ENCODE results near the gene KAT6B.

Gene KAT6B

GRCh38 chr10:74988832-74989561, 162.6 kb downstream of the KAT6B start:
- DNase-seq (ENCODE audit: low read depth): no peak

GRCh38 chr10:74991435-74991834, 165.0 kb downstream of the KAT6B start:
- DNase-seq (ENCODE audit: low read depth): no peak

DNA sequence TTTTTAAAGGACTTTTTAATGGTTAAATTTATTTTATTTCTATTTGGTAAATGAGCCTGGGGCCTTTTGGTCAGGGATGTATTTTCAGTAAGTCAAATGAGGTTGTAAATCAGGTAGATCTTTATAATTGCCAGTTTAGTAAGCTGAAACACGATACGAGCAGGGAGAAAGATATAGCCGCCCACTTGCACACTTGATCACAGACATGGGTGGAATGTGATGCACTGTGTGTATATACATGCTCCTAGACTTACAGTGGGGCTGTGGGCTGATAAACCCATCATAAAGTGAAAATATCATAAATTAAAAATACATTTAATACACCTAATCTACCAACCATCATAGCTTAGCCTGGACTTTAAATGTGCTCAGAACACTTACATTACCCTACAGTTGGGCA, 165.7 kb downstream of the KAT6B start:
- DNase-seq (ENCODE audit: low read depth): no peak

DNA sequence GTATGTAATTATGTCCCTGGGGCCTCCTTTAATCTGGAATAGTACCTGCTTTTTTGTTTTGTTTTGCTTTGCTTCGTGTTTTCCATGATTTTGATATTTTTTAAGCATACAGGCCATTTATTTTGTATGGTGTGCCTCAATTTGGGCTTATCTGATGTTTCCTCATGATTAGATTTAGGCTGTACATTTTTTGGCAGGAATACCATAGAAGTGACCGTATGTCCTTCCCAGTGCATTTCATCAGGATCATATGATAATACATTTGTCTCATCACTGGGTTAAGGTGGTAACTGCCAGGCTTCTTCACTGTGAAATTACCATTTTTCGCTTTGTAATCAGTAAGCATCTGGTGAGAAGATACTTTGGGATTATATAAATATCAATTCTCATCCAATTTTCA, 167.2 kb downstream of the KAT6B start:
- no peak for DNase-seq (ENCODE audit: low read depth)

DNA sequence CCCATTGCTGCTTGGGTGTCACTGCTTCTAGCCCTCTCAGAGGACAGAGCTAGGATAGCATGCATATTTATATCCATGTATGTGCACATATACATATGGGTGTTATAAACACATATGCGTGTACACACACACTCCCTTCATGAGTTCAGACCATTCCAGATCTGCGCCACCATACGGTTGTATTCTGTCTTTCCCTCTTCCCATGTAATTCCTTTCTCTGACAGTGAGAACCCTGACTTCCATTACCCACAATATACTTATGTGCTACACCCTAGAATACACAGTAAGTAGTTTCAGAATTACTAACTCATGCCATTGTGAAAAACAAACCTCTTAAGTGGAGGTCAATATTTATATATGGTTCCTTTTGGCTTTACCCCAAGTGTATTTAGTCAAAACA, 168.5 kb downstream of the KAT6B start:
- no peak for DNase-seq (ENCODE audit: low read depth)

DNA sequence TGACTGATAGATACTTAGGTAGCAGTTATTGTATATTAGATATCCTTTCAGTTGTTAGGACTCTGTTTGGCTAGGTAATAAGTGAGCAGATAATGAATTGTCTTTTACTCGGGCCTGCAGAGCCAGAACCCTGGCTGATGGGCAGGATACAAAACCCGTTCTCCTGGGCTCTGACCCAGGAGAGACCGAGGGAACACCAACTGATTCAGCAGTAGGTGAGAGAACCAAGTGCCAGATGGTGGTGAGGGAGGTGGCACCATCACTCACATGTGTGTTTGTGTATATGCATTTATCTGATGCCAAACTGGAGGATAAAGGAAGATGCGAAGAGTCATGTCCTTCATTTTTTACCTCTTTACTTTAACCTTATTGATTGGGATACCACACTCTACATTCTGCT, 169.4 kb downstream of the KAT6B start:
- no peak for DNase-seq (ENCODE audit: low read depth)

GRCh38 chr10:74997163-74997562, 170.8 kb downstream of the KAT6B start:
- no peak for DNase-seq (ENCODE audit: low read depth)

DNA sequence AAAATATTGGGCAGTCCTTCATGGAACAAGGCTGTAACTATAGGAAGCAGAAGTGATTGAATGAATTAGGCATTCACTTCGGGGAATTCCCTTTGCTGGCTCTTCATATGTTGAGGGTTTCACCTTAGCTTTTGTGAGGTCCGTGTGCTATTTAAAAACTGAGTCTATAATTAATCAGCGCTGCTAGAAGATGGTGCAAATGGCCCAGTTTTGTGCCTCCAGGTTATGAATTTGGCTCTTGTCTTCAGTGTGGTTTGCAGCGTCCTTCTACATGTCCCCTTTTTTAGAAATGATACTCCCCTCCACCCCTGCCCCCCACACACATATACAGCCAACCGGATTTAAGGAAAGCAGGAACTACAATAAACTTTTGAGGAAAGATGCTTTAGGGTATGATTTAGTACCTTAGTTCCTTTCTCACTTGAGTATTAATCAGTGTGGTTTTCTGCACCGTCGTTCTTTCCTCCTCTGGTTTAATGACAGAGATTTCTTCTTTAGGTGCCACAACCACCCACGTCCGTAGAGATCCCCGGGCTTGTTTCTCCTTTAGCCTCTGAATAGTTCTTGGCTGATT, 174.4 kb downstream of the KAT6B start:
- no peak for DNase-seq (ENCODE audit: low read depth)

- no peak for DNase-seq (ENCODE audit: low read depth)
Observed at GRCh38 chr10:75001715-75002350, 175.4 kb downstream of the KAT6B start.

DNA sequence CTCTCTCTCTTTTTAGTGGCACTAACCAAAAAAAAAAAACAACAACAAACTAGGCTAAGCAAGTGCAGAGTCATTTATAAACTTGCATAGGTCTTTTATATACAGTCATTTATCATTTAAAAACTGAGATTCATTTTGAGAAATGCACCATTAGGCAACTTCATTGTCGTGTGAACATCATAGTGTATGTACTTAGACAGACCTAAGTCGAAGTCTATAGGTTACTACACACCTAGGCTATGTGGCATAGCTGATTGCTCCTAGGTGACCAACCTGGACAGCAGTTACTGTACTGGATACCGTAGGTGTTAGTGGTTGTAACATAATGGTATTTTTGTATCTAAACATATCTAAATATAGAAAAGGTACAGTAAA, 175.9 kb downstream of the KAT6B start:
- DNase-seq (ENCODE audit: low read depth): no peak

GRCh38 chr10:75002967-75003594, 176.7 kb downstream of the KAT6B start:
- DNase-seq (ENCODE audit: low read depth): no peak

- no peak for DNase-seq (ENCODE audit: low read depth)
Observed at GRCh38 chr10:75003891-75004290, 177.5 kb downstream of the KAT6B start.

DNA sequence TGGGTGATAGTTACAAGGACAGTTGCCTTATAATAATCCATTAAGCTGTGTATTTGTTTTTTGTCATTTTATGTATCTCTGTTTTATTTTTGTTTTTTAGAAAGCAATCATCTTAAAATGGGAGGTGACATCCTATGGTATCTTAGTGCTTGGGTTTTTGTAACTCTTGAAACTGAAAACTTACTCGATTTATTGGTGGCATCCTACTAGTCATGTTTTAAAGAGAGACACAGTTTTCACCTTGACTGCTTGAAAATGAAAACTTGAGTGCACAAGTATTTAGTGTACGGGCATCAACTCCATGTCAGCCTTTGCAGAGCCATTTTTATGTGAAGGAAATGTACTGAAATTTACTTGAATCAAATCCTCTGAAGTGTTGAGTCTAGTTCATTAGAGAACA, 181.2 kb downstream of the KAT6B start:
- no peak for DNase-seq (ENCODE audit: low read depth)

DNA sequence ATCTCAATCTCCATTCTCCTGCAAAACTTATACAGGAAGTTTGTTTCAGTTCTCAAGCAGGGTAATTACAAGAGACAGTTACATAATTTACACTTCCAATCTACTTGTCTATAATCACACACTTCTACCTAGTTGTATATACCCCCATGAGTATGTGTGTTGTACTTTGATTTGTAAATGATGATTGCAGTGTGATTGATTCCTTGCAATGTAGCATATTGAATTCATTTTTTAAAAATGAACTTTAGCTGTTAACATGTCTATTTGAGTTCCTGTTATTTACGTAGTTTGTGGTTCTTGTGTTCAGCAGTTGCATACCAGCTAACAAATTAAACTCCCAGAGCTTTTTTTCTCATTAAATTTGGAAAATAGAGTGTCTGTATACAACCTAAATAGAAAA, 182.6 kb downstream of the KAT6B start:
- no peak for DNase-seq (ENCODE audit: low read depth)

- DNase-seq (ENCODE audit: low read depth): no peak
Observed at GRCh38 chr10:75009426-75009825, 183.0 kb downstream of the KAT6B start.

DNA sequence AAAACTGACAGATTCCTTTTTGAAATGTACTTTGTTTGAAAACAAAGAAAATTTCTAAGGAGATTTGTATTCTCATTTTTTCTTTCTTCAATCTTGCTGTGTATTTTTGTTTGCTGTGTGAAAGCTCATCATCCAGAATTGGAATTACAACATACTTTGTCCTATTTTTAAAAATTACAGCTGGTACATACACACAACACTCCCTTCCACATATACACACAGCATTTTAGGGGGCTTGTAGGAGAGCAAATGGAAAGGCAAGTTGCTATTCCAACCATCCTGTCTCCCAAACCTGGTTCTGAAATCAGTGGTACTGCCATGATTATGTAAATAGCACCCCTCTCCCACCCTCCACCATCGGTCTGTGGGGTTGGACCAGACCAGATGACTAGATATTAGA, 184.0 kb downstream of the KAT6B start:
- DNase-seq (ENCODE audit: low read depth): no peak

GRCh38 chr10:75011221-75011620, 184.8 kb downstream of the KAT6B start:
- no peak for DNase-seq (ENCODE audit: low read depth)

DNA sequence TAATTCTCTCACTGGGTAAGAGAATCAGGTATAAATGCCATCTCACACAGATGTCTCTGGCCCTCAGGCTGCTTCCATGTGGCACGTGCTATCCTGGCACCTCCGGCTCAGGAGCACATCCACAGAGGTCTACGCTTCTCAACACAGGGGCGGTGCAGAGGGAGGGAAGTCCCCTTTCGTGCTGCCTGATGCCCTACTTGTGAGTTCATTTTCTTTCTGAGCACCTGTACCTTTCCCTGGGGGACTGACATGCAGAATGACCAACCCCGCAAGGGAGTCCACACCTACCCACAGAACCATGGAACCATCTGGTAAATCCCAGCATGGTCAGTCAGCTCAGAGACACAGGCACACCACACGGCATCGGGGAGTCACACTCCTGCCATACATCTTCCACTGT, 186.1 kb downstream of the KAT6B start:
- no peak for DNase-seq (ENCODE audit: low read depth)

DNA sequence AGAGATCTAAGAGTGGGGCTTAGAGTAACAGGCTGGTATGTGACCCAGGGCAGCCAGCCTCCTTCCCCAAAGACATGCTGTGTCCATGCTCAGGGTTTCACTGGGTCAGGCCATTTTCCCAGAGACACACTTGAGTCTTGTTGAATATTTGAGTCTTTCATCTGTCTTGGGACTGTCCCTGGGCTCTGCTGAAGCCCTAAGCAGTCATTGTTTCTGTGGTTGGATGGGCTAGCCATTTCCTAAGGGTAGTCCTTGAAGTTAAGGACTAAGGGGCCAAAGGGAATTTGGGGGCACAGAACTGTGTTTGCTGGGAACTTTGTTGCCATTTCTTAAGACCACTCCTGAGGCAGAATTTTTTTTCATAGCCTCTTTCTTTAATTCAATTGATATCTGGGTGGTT, 186.6 kb downstream of the KAT6B start:
- no peak for DNase-seq (ENCODE audit: low read depth)

- no peak for DNase-seq (ENCODE audit: low read depth)
Observed at GRCh38 chr10:75013522-75013921, 187.1 kb downstream of the KAT6B start.

- DNase-seq (ENCODE audit: low read depth): no peak
Observed at GRCh38 chr10:75014516-75015230, 188.3 kb downstream of the KAT6B start.

DNA sequence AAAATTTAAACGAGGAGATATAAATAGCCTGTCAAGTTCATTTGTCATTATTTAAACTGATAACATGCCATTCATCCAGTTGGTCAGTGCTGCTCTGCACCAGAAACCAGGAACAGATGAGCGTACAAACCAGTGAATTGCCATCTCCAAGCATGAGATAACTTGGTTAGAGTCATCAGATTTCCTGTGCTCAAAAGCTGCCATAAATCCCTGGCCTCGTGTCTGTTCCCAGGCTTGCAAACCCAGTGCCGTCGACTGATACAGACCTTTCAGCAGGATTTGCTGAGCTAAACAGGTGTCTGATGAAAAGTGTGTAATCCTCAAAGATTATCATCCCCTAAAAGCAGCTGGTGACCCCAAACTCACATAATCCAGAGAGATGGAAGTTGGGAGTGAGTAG, 189.0 kb downstream of the KAT6B start:
- DNase-seq (ENCODE audit: low read depth): no peak

- DNase-seq (ENCODE audit: low read depth): no peak
Observed at GRCh38 chr10:75016325-75016724, 189.9 kb downstream of the KAT6B start.

Data from activated T-helper 9 cell treated with anti-CD3 and anti-CD28 coated beads, Interleukin-2, amount 50 U/mL, for 16 hours (primary cell).